K562 (cell line): Measurements from ENCODE around the gene PROM2. TPM values are rescaled to one million over a fixed set of nuclear protein-coding genes. Genes with fewer than 3 reads are reported as not detected.

Source experiments
- ATAC-seq: fragments of 200-7000 bp; cut with Tn5 transposase; 3 replicates; pipeline ENCODE4 v1.9.1; 2020; ENCODE audit warnings: moderate library complexity
- BruUV-seq: library from RNA; stranded (reverse); fragments of 400-500 nt; replicated peaks from 2 replicates; lab custom pipeline; 2021; lab: Mats Ljungman, UMichigan
- CTCF ChIA-PET: fragments of 300-600 bp; formaldehyde crosslinking; extraction: SDS; loops from one replicate; lab custom pipeline; 2021; ENCODE audit warnings: low intra/inter-chr PET ratio; lab: Yijun Ruan, JAX
- POLR2A ChIA-PET: fragments of 300-600, 350-650 bp; sonication (Branson Sonifier 250); formaldehyde crosslinking; extraction: SDS; loops from one replicate; lab custom pipeline; 2021; ENCODE audit warnings: antibody characterized with exemption, inconsistent platforms; lab: Yijun Ruan, JAX
- DNase-seq, 4 experiments: peaks; one replicate each; pipeline versions ENCODE4 v3.0.0 to v3.0.0-alpha.2; 2011 to 2018; ENCODE audit warnings: low spot score in 3 of 4, mixed read lengths in 3 of 4; ENCODE audit errors: extremely low read depth in 1 of 4
- FAIRE-seq: peaks from 2 replicates; lab custom pipeline; 2011; peaks lifted over from hg19 to GRCh38; lab: Jason Lieb, UNC
- H2AFZ ChIP-seq: 2 replicates; pipeline ENCODE4 v1.6.0; 2011; ENCODE audit warnings: low read depth, low read length, control low read depth, inconsistent platforms
- H3K27ac ChIP-seq: fragments of 200-600 bp; 3 replicates; pipeline ENCODE4 v1.8.0; 2011; ENCODE audit warnings: low read depth, mild to moderate bottlenecking, control low read depth, inconsistent platforms, low read length, moderate library complexity, mixed read lengths; ENCODE audit errors: extremely low read depth
- H3K27me3 ChIP-seq, 2 experiments: fragments of 300-600 bp in 1 of 2; 2 replicates in 1 of 2; 3 replicates in 1 of 2; pipeline versions ENCODE4 v1.6.0 to v1.8.0; 2011; ENCODE audit warnings: inconsistent platforms in 2 of 2, low read length in 2 of 2, mild to moderate bottlenecking in 1 of 2, mixed read lengths in 1 of 2, moderate library complexity in 1 of 2; ENCODE audit not compliant: control insufficient read depth in 2 of 2, insufficient read depth in 2 of 2
- H3K36me3 ChIP-seq: fragments of 300-600 bp; 3 replicates; pipeline ENCODE4 v1.8.0; 2011; ENCODE audit warnings: mild to moderate bottlenecking, low read length, inconsistent platforms; ENCODE audit not compliant: control insufficient read depth, insufficient read depth
- H3K4me1 ChIP-seq, 2 experiments: fragments of 200-600 bp in 1 of 2; replicated peaks in 1 of 2; 2 replicates in 1 of 2; 3 replicates in 1 of 2; pipeline versions ENCODE4 v1.5.1 to v1.8.0; 2011; ENCODE audit warnings: inconsistent platforms in 2 of 2, low read length in 2 of 2, mild to moderate bottlenecking in 1 of 2, mixed read lengths in 1 of 2, moderate library complexity in 1 of 2; ENCODE audit not compliant: control insufficient read depth in 2 of 2, insufficient read depth in 2 of 2
- H3K4me2 ChIP-seq: 2 replicates; pipeline ENCODE4 v1.6.1; 2011; ENCODE audit warnings: low read length, control low read depth, inconsistent platforms, mixed read lengths; ENCODE audit not compliant: insufficient read depth
- H3K4me3 ChIP-seq: fragments of 200-600 bp; sonication (generic), shearing (Covaris generic); 2 replicates; pipeline ENCODE4 v1.5.1; 2016; ENCODE audit warnings: control low read depth, inconsistent platforms
- H3K79me2 ChIP-seq: fragments of 200-600 bp; 3 replicates; pipeline ENCODE4 v1.8.0; 2011; ENCODE audit warnings: low read length, inconsistent platforms; ENCODE audit not compliant: control insufficient read depth, insufficient read depth
- H3K9ac ChIP-seq, 2 experiments: 2 replicates each; pipeline versions ENCODE4 v1.6.0 to v1.6.1; 2011; ENCODE audit warnings: low read depth in 2 of 2, low read length in 2 of 2, control low read depth in 1 of 2, inconsistent platforms in 1 of 2, mild to moderate bottlenecking in 1 of 2, mixed read lengths in 1 of 2; ENCODE audit not compliant: insufficient read depth in 1 of 2
- H3K9me1 ChIP-seq: one replicate; pipeline ENCODE4 v1.6.0; 2011; ENCODE audit warnings: inconsistent platforms, mild to moderate bottlenecking, low read length, moderate library complexity; ENCODE audit not compliant: control insufficient read depth, insufficient read depth
- H3K9me3 ChIP-seq: replicated peaks from 2 replicates; pipeline ENCODE4 v1.5.1; 2011; ENCODE audit warnings: low read depth, low read length, inconsistent platforms; ENCODE audit not compliant: control insufficient read depth, insufficient read depth
- H4K20me1 ChIP-seq: replicated peaks from 2 replicates; pipeline ENCODE4 v1.6.1; 2011; ENCODE audit warnings: low read length, inconsistent platforms, mixed read lengths; ENCODE audit not compliant: control insufficient read depth, insufficient read depth
- ADNP ChIP-seq: fragments of 200-800 bp; sonication (Bioruptor generic); IDR thresholded peaks from 2 replicates; pipeline ENCODE4 v1.6.1; 2016; ENCODE audit warnings: missing genetic modification characterization, missing compliant biosample characterization
- CBX5 ChIP-seq: IDR thresholded peaks from 2 replicates; pipeline ENCODE4 v1.6.1; 2014; ENCODE audit warnings: low read depth, borderline replicate concordance
- DACH1 ChIP-seq: fragments of 450-650 bp; IDR thresholded peaks from 2 replicates; pipeline ENCODE4 v1.6.1; 2018; ENCODE audit not compliant: partially characterized antibody
- ETS1 ChIP-seq: conservative IDR thresholded peaks from 2 replicates; pipeline ENCODE4 v1.6.1; 2011; ENCODE audit warnings: low read depth, mild to moderate bottlenecking, low read length; ENCODE audit not compliant: control insufficient read depth
- ETS2 ChIP-seq: IDR thresholded peaks from 2 replicates; pipeline ENCODE4 v1.6.1; 2016; ENCODE audit warnings: borderline replicate concordance, missing genetic modification characterization, mild to moderate bottlenecking, moderate library complexity, missing compliant biosample characterization; ENCODE audit not compliant: poor library complexity, severe bottlenecking
- GTF2A2 ChIP-seq: IDR thresholded peaks from 2 replicates; pipeline ENCODE4 v1.6.1; 2016; ENCODE audit warnings: mild to moderate bottlenecking, missing genetic modification characterization, missing compliant biosample characterization
- GTF3C2 ChIP-seq: IDR thresholded peaks from 3 replicates; pipeline ENCODE4 v1.6.1; 2011; ENCODE audit warnings: borderline replicate concordance, mild to moderate bottlenecking, moderate library complexity; ENCODE audit not compliant: insufficient read length; ENCODE audit errors: extremely low read depth
- KLF1 ChIP-seq: fragments of 450-650 bp; IDR thresholded peaks from 2 replicates; pipeline ENCODE4 v1.6.1; 2016; ENCODE audit warnings: missing genetic modification characterization, missing compliant biosample characterization
- MECOM ChIP-seq: fragments of 250-450 bp; sonication (Bioruptor Pico); IDR thresholded peaks from 2 replicates; pipeline ENCODE4 v1.8.0; 2022; ENCODE audit warnings: inconsistent platforms
- RFX7 ChIP-seq: fragments of 250-450 bp; sonication (Bioruptor Pico); IDR thresholded peaks from 2 replicates; pipeline ENCODE4 v1.5.1; 2021; ENCODE audit warnings: mild to moderate bottlenecking
- ZNF584 ChIP-seq: fragments of 200-800 bp; sonication (Bioruptor generic); IDR thresholded peaks from 2 replicates; pipeline ENCODE4 v1.6.1; 2016; ENCODE audit warnings: low read depth, mild to moderate bottlenecking, missing genetic modification characterization, missing compliant biosample characterization
- ZNF668 ChIP-seq: fragments of 250-450 bp; sonication (Bioruptor Pico); IDR thresholded peaks from 2 replicates; pipeline ENCODE4 v1.8.0; 2022; ENCODE audit warnings: mild to moderate bottlenecking, inconsistent platforms
- WGBS: fragments of 100-300 bp; shearing (Covaris generic); methylation state at CpG from one replicate; pipeline ENCODE4 v1.1.6; 2016; ENCODE audit warnings: low coverage, mixed read lengths; ENCODE audit not compliant: insufficient coverage; ENCODE audit errors: missing lambda C conversion rate; 5-methylcytosine and 5-hydroxymethylcytosine counted together
- in situ Hi-C: fragments of 300-500 bp; cut with MboI; formaldehyde crosslinking; loops from 4 replicates; pipeline ENCODE4 v1.15.0; 2018; ENCODE audit warnings: inconsistent platforms, mixed read lengths
- intact Hi-C: fragments of 100-400 bp; cut with micrococcal nuclease; formaldehyde crosslinking; loops from 2 replicates; pipeline ENCODE4 v1.14.2; 2022
- polyA plus RNA-seq, 8 experiments: library from polyadenylated mRNA; depleted of rRNA in 4 of 8; stranded (reverse) in 5 of 8; unstranded in 3 of 8; fragments of >200 nt; fragmentation: Nextera tagmentation in 2 of 8; fragmentation: Illumina TruSeq in 1 of 8; extraction: Ambion mirVana in 2 of 8; extraction: Trizol in 1 of 8; gene quantifications; 2 replicates each; pipeline versions ENCODE4 v1.2.1 to v1.2.3, GENCODE V29; 2011 to 2014; ENCODE audit warnings: inconsistent platforms in 1 of 8, missing spikeins in 1 of 8
- total RNA-seq, 7 experiments: library from RNA; depleted of rRNA in 6 of 7; stranded (reverse); fragments of >200 nt in 6 of 7; fragmentation: Illumina TruSeq in 2 of 7; extraction: Trizol in 2 of 7; gene quantifications; 2 replicates each; pipeline versions ENCODE4 v1.2.1 to v1.2.3, GENCODE V29; 2011 to 2021; ENCODE audit warnings: low replicate concordance in 1 of 7
- TF ChIP-seq, protein P1 (sequence below): fragments of 450-650 bp; IDR thresholded peaks from 2 replicates; pipeline ENCODE4 v1.6.1; 2018; ENCODE audit not compliant: partially characterized antibody

Gene PROM2
- total and polyA plus RNA-seq, 9 of the 15 experiments (the other 6 are each of a cell fraction or from before 2014, with no cell fraction given): not detected

- H3K36me3 ChIP-seq: no peaks in the 10 kb centered on the region
- no peaks in the 10 kb centered on the region for H3K9me3 ChIP-seq
- ChIA-PET CTCF (no interaction called here), POLR2A (no interaction called here)
- BruUV-seq: no TSS peak
- FAIRE-seq: no peak
- no peak for ATAC-seq
- H2AFZ ChIP-seq: no peak overlapping the region
- H3K79me2 ChIP-seq: no peaks in the 10 kb centered on the region
- no peak overlapping the region for H3K4me3 ChIP-seq
- in situ Hi-C loops (no loop called here), intact Hi-C loops (no loop called here)
- H3K4me1 ChIP-seq: peaks cover 0 to 5% of the 10 kb centered on the region in 2 experiments; a peak in 1 of 5 replicates
- WGBS: 4% methylated on average over 4 of the region's 4 CpGs
- H3K9me1 ChIP-seq: no peaks in the 10 kb centered on the region
- peaks cover 6 to 68% of the 10 kb centered on the region in 2 experiments for H3K27me3 ChIP-seq
- no peak for DNase-seq
- H3K4me2 ChIP-seq: no peak overlapping the region
- peaks cover 8% of the 10 kb centered on the region; the same call in 1 of the 2 replicates for H4K20me1 ChIP-seq
- H3K27ac ChIP-seq: no peak overlapping the region
- no peak overlapping the region for H3K9ac ChIP-seq
- TF ChIP-seq ZNF584 (CRISPR knock-in tag) (no peak), ZNF668 (CRISPR knock-in tag) (no peak), DACH1 (no peak), KLF1 (tag) (no peak), GTF3C2 (no peak), CBX5 (no peak), GTF2A2 (tag) (no peak), ETS1 (no peak), MECOM (no peak), ADNP (tag) (no peak), ETS2 (no peak), RFX7 (CRISPR knock-in tag) (no peak)
- TF ChIP-seq, protein P1, sequence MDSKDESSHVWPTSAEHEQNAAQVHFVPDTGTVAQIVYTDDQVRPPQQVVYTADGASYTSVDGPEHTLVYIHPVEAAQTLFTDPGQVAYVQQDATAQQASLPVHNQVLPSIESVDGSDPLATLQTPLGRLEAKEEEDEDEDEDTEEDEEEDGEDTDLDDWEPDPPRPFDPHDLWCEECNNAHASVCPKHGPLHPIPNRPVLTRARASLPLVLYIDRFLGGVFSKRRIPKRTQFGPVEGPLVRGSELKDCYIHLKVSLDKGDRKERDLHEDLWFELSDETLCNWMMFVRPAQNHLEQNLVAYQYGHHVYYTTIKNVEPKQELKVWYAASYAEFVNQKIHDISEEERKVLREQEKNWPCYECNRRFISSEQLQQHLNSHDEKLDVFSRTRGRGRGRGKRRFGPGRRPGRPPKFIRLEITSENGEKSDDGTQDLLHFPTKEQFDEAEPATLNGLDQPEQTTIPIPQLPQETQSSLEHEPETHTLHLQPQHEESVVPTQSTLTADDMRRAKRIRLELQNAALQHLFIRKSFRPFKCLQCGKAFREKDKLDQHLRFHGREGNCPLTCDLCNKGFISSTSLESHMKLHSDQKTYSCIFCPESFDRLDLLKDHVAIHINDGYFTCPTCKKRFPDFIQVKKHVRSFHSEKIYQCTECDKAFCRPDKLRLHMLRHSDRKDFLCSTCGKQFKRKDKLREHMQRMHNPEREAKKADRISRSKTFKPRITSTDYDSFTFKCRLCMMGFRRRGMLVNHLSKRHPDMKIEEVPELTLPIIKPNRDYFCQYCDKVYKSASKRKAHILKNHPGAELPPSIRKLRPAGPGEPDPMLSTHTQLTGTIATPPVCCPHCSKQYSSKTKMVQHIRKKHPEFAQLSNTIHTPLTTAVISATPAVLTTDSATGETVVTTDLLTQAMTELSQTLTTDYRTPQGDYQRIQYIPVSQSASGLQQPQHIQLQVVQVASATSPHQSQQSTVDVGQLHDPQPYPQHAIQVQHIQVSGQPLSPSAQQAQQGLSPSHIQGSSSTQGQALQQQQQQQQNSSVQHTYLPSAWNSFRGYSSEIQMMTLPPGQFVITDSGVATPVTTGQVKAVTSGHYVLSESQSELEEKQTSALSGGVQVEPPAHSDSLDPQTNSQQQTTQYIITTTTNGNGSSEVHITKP: no peak
These were observed 36.4 kb downstream of the PROM2 start for GRCh38 chr2:95310651-95311050.
